MCF 10A (cell line): ENCODE results near the gene ACSL3. TPM values are rescaled to one million over a fixed set of nuclear protein-coding genes. Genes with fewer than 3 reads are reported as not detected.

Experiments
- BruUV-seq: library from RNA; stranded (reverse); fragments of 400-500 nt; replicated peaks from 2 replicates; lab custom pipeline; 2021; lab: Mats Ljungman, UMichigan
- CTCF ChIA-PET: fragments of 300-600 bp; sonication (Branson Sonifier 250); formaldehyde crosslinking; extraction: SDS; loops from one replicate; lab custom pipeline; 2021; ENCODE audit warnings: antibody characterized with exemption, inconsistent platforms; lab: Yijun Ruan, JAX
- POLR2A ChIA-PET: fragments of 300-600, 350-650 bp; sonication (Branson Sonifier 250); formaldehyde crosslinking; extraction: SDS; loops from one replicate; lab custom pipeline; 2020; ENCODE audit warnings: antibody characterized with exemption, inconsistent platforms; lab: Yijun Ruan, JAX
- DNase-seq: peaks from one replicate; pipeline ENCODE4 v3.0.0-alpha.2; 2018; ENCODE audit not compliant: unreplicated experiment
- H3K27ac Mint-ChIP-seq: one replicate; pipeline ENCODE4 v1.8.0; 2022; ENCODE audit warnings: mild to moderate bottlenecking, low read depth, mixed read lengths; ENCODE audit not compliant: unreplicated experiment
- H3K27me3 Mint-ChIP-seq: one replicate; pipeline ENCODE4 v1.8.0; 2022; ENCODE audit warnings: mixed read lengths; ENCODE audit not compliant: insufficient read depth, unreplicated experiment
- H3K36me3 Mint-ChIP-seq: one replicate; pipeline ENCODE4 v1.8.0; 2022; ENCODE audit warnings: mild to moderate bottlenecking, moderate library complexity, mixed read lengths; ENCODE audit not compliant: insufficient read depth, unreplicated experiment
- H3K4me1 Mint-ChIP-seq: one replicate; pipeline ENCODE4 v1.8.0; 2022; ENCODE audit warnings: mixed read lengths; ENCODE audit not compliant: insufficient read depth, unreplicated experiment
- H3K4me3 Mint-ChIP-seq: one replicate; pipeline ENCODE4 v1.8.0; 2022; ENCODE audit warnings: mild to moderate bottlenecking, moderate library complexity, mixed read lengths; ENCODE audit not compliant: unreplicated experiment
- H3K9me3 Mint-ChIP-seq: one replicate; pipeline ENCODE4 v1.8.0; 2022; ENCODE audit warnings: mixed read lengths; ENCODE audit not compliant: unreplicated experiment
- CTCF ChIP-seq: fragments of 200-600 bp; IDR thresholded peaks from one replicate; pipeline ENCODE4 v1.8.0; 2022; ENCODE audit warnings: antibody characterized with exemption, mild to moderate bottlenecking; ENCODE audit not compliant: unreplicated experiment
- intact Hi-C: fragments of 100-400 bp; cut with micrococcal nuclease; formaldehyde crosslinking; loops from 2 replicates; pipeline ENCODE4 v1.14.1; 2022
- total RNA-seq: library from RNA; stranded (reverse); gene quantifications from 2 replicates; pipeline ENCODE4 v1.2.3, GENCODE V29; 2022

ACSL3 gene
- total RNA-seq, 1 experiment from 2014 or later = 183 TPM

GRCh38 chr2:222922019-222922800 is 61.4 kb downstream of the ACSL3 start:
- POLR2A ChIA-PET = interaction anchor here (0.6 to 1.5 kb wide), 2 partner anchors 13 to 184 kb away, joined by 3 to 4 read pairs; no protein-coding TSS in a partner anchor
- Mint-ChIP-seq H3K4me3 (no peak overlapping the region), H3K27me3 (no peaks in the 10 kb centered on the region), H3K9me3 (no peaks in the 10 kb centered on the region), H3K27ac (no peak overlapping the region), H3K36me3 (peaks cover 80% of the 10 kb centered on the region), H3K4me1 (peaks cover 17% of the 10 kb centered on the region)
- CTCF ChIA-PET = interaction anchor here (1.2 to 1.6 kb wide), 3 partner anchors 10 to 17 kb away, joined by 3 to 4 read pairs (median 4); no protein-coding TSS in a partner anchor
- TF ChIP-seq CTCF = no peak
- intact Hi-C loops = no loop called here
- DNase-seq = no peak
- BruUV-seq = no TSS peak

- Mint-ChIP-seq H3K4me3 (no peak overlapping the region), H3K27ac (no peak overlapping the region), H3K27me3 (no peaks in the 10 kb centered on the region), H3K36me3 (peaks cover 81% of the 10 kb centered on the region), H3K4me1 (no peaks in the 10 kb centered on the region), H3K9me3 (no peaks in the 10 kb centered on the region)
- TF ChIP-seq CTCF = no peak
- CTCF ChIA-PET = interaction anchor here (0.9 to 1.5 kb wide), 2 partner anchors 20 to 229 kb away, joined by 3 to 5 read pairs; no protein-coding TSS in a partner anchor
- POLR2A ChIA-PET = interaction anchor here (1.2 kb wide), 1 partner anchor 14 kb away, joined by 5 read pairs; no protein-coding TSS in a partner anchor
- no peak for DNase-seq
- no TSS peak for BruUV-seq
- intact Hi-C loops = no loop called here
Measured at GRCh38 chr2:222926915-222927314, 66.1 kb downstream of the ACSL3 start.

GRCh38 chr2:222927600-222927999 is 66.8 kb downstream of the ACSL3 start:
- POLR2A ChIA-PET = interaction anchor here (1.0 to 1.2 kb wide), 2 partner anchors 15 to 237 kb away, joined by 3 to 5 read pairs; no protein-coding TSS in a partner anchor

More at GRCh38 chr2:222927600-222927999, 66.8 kb downstream of the ACSL3 start:
- TF ChIP-seq CTCF = no peak
- DNase-seq = no peak
- BruUV-seq = no TSS peak
- CTCF ChIA-PET = interaction anchor here (0.6 to 1.2 kb wide), 4 partner anchors 11 to 700 kb away, joined by 3 to 4 read pairs (median 3); no protein-coding TSS in a partner anchor
- H3K27me3 Mint-ChIP-seq = no peaks in the 10 kb centered on the region
- no peaks in the 10 kb centered on the region for H3K4me1 Mint-ChIP-seq
- no peak overlapping the region for H3K27ac Mint-ChIP-seq
- peaks cover 82% of the 10 kb centered on the region for H3K36me3 Mint-ChIP-seq
- H3K9me3 Mint-ChIP-seq = no peaks in the 10 kb centered on the region
- no peak overlapping the region for H3K4me3 Mint-ChIP-seq
- intact Hi-C loops = no loop called here
